OCI-LY7 (cell line): Measurements from ENCODE around the gene GGCX.
A peak's percentile ranks its signal among the peaks of the same experiment; 100 is the strongest.

Experiments
- EZH2phosphoT487 ChIP-seq: fragments of 200-600 bp; sonication (generic); IDR thresholded peaks from 2 replicates; pipeline ENCODE4 v1.6.1; 2018; ENCODE audit warnings: low read depth, borderline replicate concordance, mild to moderate bottlenecking, mixed run types, antibody characterized with exemption, low read length, moderate library complexity, mixed read lengths
- TF ChIP-seq, protein P1 (sequence below): fragments of 200-600 bp; sonication (generic); conservative IDR thresholded peaks from 2 replicates; pipeline ENCODE4 v1.5.1; 2014; ENCODE audit warnings: mild to moderate bottlenecking, antibody characterized with exemption, low read length, moderate library complexity, mixed read lengths

DNA sequence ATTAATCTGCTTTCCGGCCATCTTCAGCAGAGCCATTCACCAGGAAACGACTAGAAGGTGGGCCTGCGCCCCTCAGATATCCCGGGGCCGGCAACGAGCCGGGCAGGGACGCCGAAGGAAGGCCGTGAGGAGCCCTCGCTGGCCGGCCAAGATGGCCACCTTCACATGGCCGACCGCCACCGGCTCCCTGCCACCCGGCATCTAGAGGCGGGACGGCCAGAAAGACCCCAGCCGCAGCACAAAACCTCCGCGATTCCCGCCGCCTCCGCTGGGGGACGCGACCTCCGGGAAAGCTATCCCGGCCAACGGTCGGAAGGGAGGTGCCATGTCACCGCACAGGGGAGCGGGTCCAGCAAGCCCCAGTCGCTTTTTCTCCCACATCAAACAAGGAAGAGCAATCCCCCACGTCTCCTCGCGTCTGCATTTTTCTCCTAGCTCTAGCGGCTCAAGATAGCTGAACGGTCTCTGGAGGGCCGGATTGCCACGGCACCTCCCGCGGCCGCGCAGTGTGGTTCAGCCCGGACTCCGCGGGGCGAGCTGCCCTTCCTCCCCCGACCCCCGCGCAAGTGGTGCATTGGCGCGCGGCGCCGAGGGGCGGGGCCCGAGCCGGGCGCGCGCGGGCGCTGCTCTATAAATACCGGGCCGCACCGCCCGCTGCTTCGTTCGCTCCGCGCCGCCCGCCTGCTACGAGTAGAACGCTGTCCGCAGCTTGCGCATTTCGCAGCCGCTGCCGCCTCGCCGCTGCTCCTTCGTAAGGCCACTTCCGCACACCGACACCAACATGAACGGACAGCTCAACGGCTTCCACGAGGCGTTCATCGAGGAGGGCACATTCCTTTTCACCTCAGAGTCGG lies 22.6 kb downstream of the GGCX start, which contains the start of gene MAT2A:
- no peak for TF ChIP-seq EZH2phosphoT487
- TF ChIP-seq, protein P1, sequence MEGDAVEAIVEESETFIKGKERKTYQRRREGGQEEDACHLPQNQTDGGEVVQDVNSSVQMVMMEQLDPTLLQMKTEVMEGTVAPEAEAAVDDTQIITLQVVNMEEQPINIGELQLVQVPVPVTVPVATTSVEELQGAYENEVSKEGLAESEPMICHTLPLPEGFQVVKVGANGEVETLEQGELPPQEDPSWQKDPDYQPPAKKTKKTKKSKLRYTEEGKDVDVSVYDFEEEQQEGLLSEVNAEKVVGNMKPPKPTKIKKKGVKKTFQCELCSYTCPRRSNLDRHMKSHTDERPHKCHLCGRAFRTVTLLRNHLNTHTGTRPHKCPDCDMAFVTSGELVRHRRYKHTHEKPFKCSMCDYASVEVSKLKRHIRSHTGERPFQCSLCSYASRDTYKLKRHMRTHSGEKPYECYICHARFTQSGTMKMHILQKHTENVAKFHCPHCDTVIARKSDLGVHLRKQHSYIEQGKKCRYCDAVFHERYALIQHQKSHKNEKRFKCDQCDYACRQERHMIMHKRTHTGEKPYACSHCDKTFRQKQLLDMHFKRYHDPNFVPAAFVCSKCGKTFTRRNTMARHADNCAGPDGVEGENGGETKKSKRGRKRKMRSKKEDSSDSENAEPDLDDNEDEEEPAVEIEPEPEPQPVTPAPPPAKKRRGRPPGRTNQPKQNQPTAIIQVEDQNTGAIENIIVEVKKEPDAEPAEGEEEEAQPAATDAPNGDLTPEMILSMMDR: peak; percentile 78
